UCSD-AML1 (cell line): ENCODE results near the gene SURF2.
A peak's percentile ranks its signal among the peaks of the same experiment; 100 is the strongest.
"Not testable (repeated sequence)": the region's sequence is repeated elsewhere in the genome, so short reads cannot be mapped to it uniquely, and the experiment has no call there.

ENCODE experiments used
- DNase-seq: peaks from one replicate; lab custom pipeline; 2025; ENCODE audit not compliant: unreplicated experiment; lab: John Stamatoyannopoulos, UW

SURF2 gene

GRCh38 chr9:133356391-133357091, at the start of gene SURF2, which contains the start of gene SURF1:
SURF2 (plus strand) TSS chr9:133356550; CDS start chr9:133356593, 43 bp downstream.
SURF1 (minus strand) TSS chr9:133356487; CDS start chr9:133356453, 34 bp downstream.
- DNase-seq: peak; percentile 86

GRCh38 chr9:133307301-133307700, 49.0 kb upstream of the SURF2 start:
- no peak for DNase-seq

GRCh38 chr9:133309608-133310007, 46.7 kb upstream of the SURF2 start:
- no peak for DNase-seq

GRCh38 chr9:133315997-133316396, 40.4 kb upstream of the SURF2 start:
- DNase-seq: no peak

GRCh38 chr9:133317551-133317950, 38.8 kb upstream of the SURF2 start:
- not testable (repeated sequence) for DNase-seq

- DNase-seq: no peak
These were observed 35.9 kb upstream of the SURF2 start for GRCh38 chr9:133320421-133320881.

- no peak for DNase-seq
These were observed 34.9 kb upstream of the SURF2 start for GRCh38 chr9:133321411-133321935.

GRCh38 chr9:133322701-133323100, 33.6 kb upstream of the SURF2 start:
- DNase-seq: no peak

GRCh38 chr9:133323211-133323610, 33.1 kb upstream of the SURF2 start:
- no peak for DNase-seq

GRCh38 chr9:133323991-133324703, 32.2 kb upstream of the SURF2 start:
- no peak for DNase-seq

GRCh38 chr9:133327021-133327420, 29.3 kb upstream of the SURF2 start:
- DNase-seq: not testable (repeated sequence)

- DNase-seq: no peak
These were observed 28.4 kb upstream of the SURF2 start for GRCh38 chr9:133327834-133328484.

GRCh38 chr9:133329306-133330156, 26.8 kb upstream of the SURF2 start:
- DNase-seq: not testable (repeated sequence)

GRCh38 chr9:133331221-133331620, 25.1 kb upstream of the SURF2 start:
- DNase-seq: no peak

- no peak for DNase-seq
These were observed 24.5 kb upstream of the SURF2 start for GRCh38 chr9:133331641-133332380.

GRCh38 chr9:133332381-133332730, 24.0 kb upstream of the SURF2 start:
- no peak for DNase-seq

- DNase-seq: no peak
These were observed 23.3 kb upstream of the SURF2 start for GRCh38 chr9:133333011-133333410.

GRCh38 chr9:133333566-133333965, 22.8 kb upstream of the SURF2 start:
- DNase-seq: no peak

GRCh38 chr9:133334161-133334560, 22.2 kb upstream of the SURF2 start:
- no peak for DNase-seq

- DNase-seq: not testable (repeated sequence)
These were observed 21.5 kb upstream of the SURF2 start for GRCh38 chr9:133334888-133335287.
